ENCODE results near the gene SPAG16.

- TF ChIP-seq CTCF (IDR thresholded peaks at IDR 0.05) (no peak), POLR2A (IDR thresholded peaks at IDR 0.05) (no peak)
These were observed 274.8 kb downstream of the SPAG16 start for GRCh38 chr2:213559053-213559452.

Data from heart left ventricle (tissue), 13 donors.